ENCODE results near the gene LDAF1.
A peak's percentile ranks its signal among the peaks of the same experiment; 100 is the strongest.
"Not testable (repeated sequence)": the region's sequence is repeated elsewhere in the genome, so short reads cannot be mapped to it uniquely, and the experiment has no call there.

LDAF1 gene

DNA sequence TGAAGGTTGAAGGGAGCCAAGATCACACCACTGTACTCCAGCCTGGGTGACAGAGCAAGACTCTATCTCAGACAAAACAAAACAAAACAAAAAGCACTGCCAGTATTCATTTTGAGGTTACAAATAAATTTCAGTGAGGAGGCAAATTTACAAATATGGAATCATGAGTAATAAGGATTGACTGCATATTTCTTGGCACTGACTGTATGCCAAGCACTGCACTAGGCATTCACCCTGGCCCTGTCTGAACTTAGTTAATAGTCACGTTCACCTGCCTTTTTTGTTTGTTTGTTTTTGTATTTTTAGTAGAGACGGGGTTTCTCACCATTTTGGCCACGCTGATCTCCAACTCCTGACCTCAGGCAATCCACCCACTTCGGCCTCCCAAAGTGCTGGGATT, 5.1 kb downstream of the LDAF1 start:
- in situ Hi-C loops (cut with HindIII; ENCODE audit: low sequenced_read_pairs), result no loop called here
- no peak for TF ChIP-seq CTCF (IDR thresholded peaks at IDR 0.05; ENCODE audit: low read depth, low read length)
- H3K4me3 ChIP-seq (ENCODE audit: low read depth, low read length), result no peak overlapping the region
- DNase-seq (ENCODE audit: low read depth, low spot score), result no peak

DNA sequence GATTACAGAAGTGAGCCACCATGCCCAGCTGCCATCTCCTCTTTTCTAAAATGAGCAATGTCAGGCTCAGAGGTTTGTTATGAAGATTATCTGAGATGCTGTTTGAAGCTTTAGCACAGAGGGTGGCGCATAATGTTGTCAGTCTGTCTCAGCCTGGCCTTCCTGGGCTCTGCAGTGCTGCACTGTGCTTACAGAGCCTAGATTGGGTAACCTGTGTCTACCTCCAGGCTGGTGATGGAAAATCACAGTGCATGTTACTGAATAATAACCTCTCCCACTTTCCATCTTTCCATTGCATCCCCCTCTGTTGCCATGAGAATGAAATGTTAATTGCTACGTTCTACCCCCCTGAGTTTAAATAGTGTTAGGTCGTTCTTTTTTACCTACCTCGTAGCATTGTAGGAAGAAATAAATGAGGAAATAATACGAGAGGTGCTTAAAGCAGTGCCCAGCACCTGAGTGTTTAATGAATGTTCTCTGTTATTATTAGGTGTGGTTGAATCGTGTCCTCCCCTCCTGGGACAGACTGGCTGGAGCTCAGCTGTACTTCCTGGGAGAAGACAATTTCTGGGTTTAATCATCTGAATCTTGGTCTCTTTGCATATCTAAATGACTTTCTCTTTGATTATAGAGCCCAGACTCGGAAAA, 6.2 kb downstream of the LDAF1 start:
- TF ChIP-seq CTCF (IDR thresholded peaks at IDR 0.05; ENCODE audit: low read depth, low read length), result no peak
- H3K4me3 ChIP-seq (ENCODE audit: low read depth, low read length), result no peak overlapping the region
- in situ Hi-C loops (cut with HindIII; ENCODE audit: low sequenced_read_pairs), result no loop called here
- no peak for DNase-seq (ENCODE audit: low read depth, low spot score)

GRCh38 chr16:21166561-21166961, 8.1 kb downstream of the LDAF1 start:
- no peak for TF ChIP-seq CTCF (IDR thresholded peaks at IDR 0.05; ENCODE audit: low read depth, low read length)
- in situ Hi-C loops (cut with HindIII; ENCODE audit: low sequenced_read_pairs), result no loop called here

GRCh38 chr16:21167360-21167759, 8.9 kb downstream of the LDAF1 start:
- in situ Hi-C loops (cut with HindIII; ENCODE audit: low sequenced_read_pairs), result no loop called here
- TF ChIP-seq CTCF (IDR thresholded peaks at IDR 0.05; ENCODE audit: low read depth, low read length), result no peak
- DNase-seq (ENCODE audit: low read depth, low spot score), result peak; percentile 96
- no peak overlapping the region for H3K4me3 ChIP-seq (ENCODE audit: low read depth, low read length)

More at GRCh38 chr16:21166561-21166961, 8.1 kb downstream of the LDAF1 start:
- DNase-seq (ENCODE audit: low read depth, low spot score), result peak; percentile 65
- H3K4me3 ChIP-seq (ENCODE audit: low read depth, low read length), result no peak overlapping the region

DNA sequence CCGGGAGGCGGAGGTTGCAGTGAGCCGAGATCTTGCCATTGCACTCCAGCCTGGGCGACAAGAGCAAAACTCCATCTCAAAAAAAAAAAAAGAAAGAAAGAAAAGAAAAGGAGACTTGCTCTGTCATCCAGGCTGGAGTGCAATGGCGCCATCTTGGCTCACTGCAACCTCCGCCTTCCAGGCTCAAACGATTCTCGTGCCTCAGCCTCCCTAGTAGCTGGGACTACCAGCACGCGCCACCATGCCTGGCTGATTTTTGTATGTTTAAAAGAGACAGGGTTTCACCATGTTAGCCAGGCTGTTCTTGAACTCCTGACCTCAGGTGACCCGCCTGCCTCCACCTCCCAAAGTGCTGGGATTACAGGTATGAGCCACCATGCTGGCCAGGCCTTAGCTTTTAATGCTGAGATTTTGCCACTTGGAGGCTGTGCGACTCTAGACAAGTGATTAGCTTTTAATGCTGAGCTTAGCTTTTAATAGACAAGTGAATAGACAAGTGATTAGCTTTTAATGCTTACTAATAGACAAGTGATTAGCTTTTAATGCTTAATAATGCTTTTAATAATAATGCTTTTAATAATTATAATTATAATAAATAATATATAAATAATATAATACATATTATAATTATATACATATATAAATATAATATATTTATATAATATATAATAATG, 9.6 kb downstream of the LDAF1 start:
- in situ Hi-C loops (cut with HindIII; ENCODE audit: low sequenced_read_pairs), result no loop called here
- TF ChIP-seq CTCF (IDR thresholded peaks at IDR 0.05; ENCODE audit: low read depth, low read length), result peak; percentile 4

GRCh38 chr16:21169249-21169981, 10.9 kb downstream of the LDAF1 start:
- peak; percentile 44 for DNase-seq (ENCODE audit: low read depth, low spot score)
- in situ Hi-C loops (cut with HindIII; ENCODE audit: low sequenced_read_pairs), result no loop called here
- H3K4me3 ChIP-seq (ENCODE audit: low read depth, low read length), result no peak overlapping the region
- no peak for TF ChIP-seq CTCF (IDR thresholded peaks at IDR 0.05; ENCODE audit: low read depth, low read length)

More for the DNA sequence above, 9.6 kb downstream of the LDAF1 start:
- no peak for DNase-seq (ENCODE audit: low read depth, low spot score)
- H3K4me3 ChIP-seq (ENCODE audit: low read depth, low read length), result no peak overlapping the region

- in situ Hi-C loops (cut with HindIII; ENCODE audit: low sequenced_read_pairs); DNase-seq (ENCODE audit: low read depth, low spot score); H3K4me3 ChIP-seq (ENCODE audit: low read depth, low read length): not testable (repeated sequence)
Observed at GRCh38 chr16:21170116-21170515, 11.6 kb downstream of the LDAF1 start.
